Mucosa of stomach (tissue), 1 donor: Measurements from ENCODE around the gene PSKH1.
"Not testable (repeated sequence)": the region's sequence is repeated elsewhere in the genome, so short reads cannot be mapped to it uniquely, and the experiment has no call there.

Experiments used
- H3K27me3 ChIP-seq: one replicate; pipeline ENCODE4 v1.7.0; 2013; ENCODE audit warnings: mild to moderate bottlenecking, low read length; ENCODE audit not compliant: control insufficient read depth, insufficient read depth
- H3K36me3 ChIP-seq: one replicate; pipeline ENCODE4 v1.7.0; 2013; ENCODE audit warnings: low read length; ENCODE audit not compliant: control insufficient read depth, insufficient read depth
- H3K4me1 ChIP-seq: one replicate; pipeline ENCODE4 v1.7.0; 2013; ENCODE audit warnings: mild to moderate bottlenecking, low read length; ENCODE audit not compliant: control insufficient read depth, insufficient read depth
- H3K4me3 ChIP-seq: one replicate; pipeline ENCODE4 v1.7.0; 2013; ENCODE audit warnings: low read length
- H3K9ac ChIP-seq: one replicate; pipeline ENCODE4 v1.7.0; 2013; ENCODE audit warnings: mild to moderate bottlenecking, low read length, moderate library complexity
- H3K9me3 ChIP-seq: one replicate; pipeline ENCODE4 v1.7.0; 2013; ENCODE audit warnings: mild to moderate bottlenecking, low read length, moderate library complexity; ENCODE audit not compliant: control insufficient read depth
- donor health status: Pancreatic carcinoma.

PSKH1 gene

DNA sequence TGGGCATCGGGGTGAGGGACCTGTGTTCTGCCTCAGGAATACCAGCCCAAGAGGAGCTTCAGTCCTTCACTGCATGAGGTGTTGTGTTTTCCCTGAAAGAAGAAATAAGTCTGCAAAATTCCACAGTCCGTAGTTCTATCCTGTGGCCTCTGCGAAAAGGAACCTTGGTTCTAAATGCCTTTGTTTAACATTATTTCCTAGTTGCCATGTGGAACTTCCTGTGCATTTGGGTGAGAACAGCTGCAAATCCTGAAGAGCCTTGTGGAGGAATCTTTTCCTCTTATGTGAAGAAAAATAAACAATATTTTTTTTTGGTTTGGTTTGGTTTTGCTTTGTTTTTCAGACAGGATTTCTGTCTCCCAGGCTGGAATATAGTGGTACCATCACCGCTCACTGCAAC is 9.8 kb downstream of the PSKH1 start:
- Histone ChIP-seq H3K4me3 (no peak overlapping the region), H3K27me3 (no peaks in the 10 kb centered on the region), H3K4me1 (peaks cover 3% of the 10 kb centered on the region), H3K9ac (no peak overlapping the region), H3K36me3 (no peaks in the 10 kb centered on the region), H3K9me3 (no peaks in the 10 kb centered on the region)

DNA sequence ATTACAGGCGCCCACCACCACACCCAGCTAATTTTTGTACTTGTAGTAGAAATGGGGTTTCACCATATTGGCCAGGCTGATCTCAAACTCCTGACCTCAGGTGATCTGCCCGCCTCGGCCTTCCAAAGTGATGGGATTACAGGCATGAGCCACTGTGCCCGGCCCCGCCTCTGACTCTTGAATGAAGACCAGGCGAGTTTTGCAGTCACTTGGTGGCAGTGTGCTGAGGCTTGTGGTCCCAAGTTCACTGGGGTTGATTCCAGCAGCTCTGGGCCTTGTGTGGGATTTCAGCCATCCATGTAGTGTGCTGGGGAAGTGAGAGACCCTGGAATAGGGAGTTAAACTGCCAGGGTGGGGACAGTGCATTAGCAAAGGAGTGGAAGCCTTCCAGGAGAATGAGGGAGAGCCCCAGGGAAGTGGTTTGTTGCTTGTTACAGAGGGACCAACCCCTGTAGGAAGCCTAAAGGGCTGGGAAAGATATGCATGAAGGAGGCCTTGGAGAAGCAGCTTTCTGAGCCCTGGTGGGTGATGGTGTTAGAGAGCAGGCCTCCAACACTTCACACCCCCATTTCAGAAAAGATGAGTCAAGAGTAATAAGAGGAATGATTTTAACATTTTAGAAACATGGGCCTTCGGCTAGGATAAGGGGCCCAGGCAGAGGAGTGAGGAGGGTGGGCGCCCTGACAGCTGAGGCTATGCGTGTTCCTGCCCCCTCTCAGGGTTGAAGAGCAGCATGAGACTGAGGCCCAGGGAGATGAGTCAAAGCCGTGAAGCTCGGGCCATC is 14.5 kb downstream of the PSKH1 start:
- Histone ChIP-seq H3K36me3 (peaks cover 6% of the 10 kb centered on the region), H3K9ac (no peak overlapping the region)

DNA sequence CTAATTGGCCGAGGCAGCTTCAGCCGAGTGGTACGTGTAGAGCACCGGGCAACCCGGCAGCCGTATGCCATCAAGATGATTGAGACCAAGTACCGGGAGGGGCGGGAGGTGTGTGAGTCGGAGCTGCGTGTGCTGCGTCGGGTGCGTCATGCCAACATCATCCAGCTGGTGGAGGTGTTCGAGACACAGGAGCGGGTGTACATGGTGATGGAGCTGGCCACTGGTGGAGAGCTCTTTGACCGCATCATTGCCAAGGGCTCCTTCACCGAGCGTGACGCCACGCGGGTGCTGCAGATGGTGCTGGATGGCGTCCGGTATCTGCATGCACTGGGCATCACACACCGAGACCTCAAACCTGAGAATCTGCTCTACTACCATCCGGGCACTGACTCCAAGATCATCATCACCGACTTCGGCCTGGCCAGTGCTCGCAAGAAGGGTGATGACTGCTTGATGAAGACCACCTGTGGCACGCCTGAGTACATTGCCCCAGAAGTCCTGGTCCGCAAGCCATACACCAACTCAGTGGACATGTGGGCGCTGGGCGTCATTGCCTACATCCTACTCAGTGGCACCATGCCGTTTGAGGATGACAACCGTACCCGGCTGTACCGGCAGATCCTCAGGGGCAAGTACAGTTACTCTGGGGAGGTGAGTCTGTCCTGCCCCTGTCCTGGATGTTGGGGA is 16.1 kb downstream of the PSKH1 start:
- Histone ChIP-seq H3K4me1 (no peaks in the 10 kb centered on the region), H3K9me3 (no peaks in the 10 kb centered on the region), H3K4me3 (no peak overlapping the region), H3K36me3 (peaks cover 6% of the 10 kb centered on the region), H3K27me3 (no peaks in the 10 kb centered on the region), H3K9ac (no peak overlapping the region)

More for the DNA sequence above, 14.5 kb downstream of the PSKH1 start:
- no peaks in the 10 kb centered on the region for H3K9me3 ChIP-seq
- H3K4me1 ChIP-seq: no peaks in the 10 kb centered on the region
- H3K27me3 ChIP-seq: no peaks in the 10 kb centered on the region
- no peak overlapping the region for H3K4me3 ChIP-seq

DNA sequence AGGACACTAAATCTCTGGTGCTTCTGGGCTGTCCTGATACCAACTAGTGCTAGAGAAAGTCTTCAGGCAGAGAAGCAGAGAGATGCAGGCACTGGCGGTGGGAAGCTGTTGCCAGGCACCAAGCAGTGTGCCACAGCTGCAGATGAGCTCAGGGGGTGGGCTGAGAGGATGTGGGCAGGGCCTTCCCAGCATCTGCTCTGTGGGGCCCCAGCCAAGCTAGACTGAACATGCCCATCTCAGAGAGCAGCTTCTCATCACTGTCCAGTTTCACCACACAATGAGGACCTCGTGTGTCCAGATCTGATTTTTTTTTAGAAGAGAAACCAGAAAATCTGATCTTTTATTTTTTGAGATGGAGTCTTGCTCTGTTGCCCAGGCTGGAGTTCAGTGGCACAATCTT is 17.1 kb downstream of the PSKH1 start:
- no peaks in the 10 kb centered on the region for H3K4me1 ChIP-seq
- H3K9ac ChIP-seq: no peak overlapping the region
- no peaks in the 10 kb centered on the region for H3K27me3 ChIP-seq
- peaks cover 6% of the 10 kb centered on the region for H3K36me3 ChIP-seq
- H3K9me3 ChIP-seq: no peaks in the 10 kb centered on the region
- H3K4me3 ChIP-seq: no peak overlapping the region

DNA sequence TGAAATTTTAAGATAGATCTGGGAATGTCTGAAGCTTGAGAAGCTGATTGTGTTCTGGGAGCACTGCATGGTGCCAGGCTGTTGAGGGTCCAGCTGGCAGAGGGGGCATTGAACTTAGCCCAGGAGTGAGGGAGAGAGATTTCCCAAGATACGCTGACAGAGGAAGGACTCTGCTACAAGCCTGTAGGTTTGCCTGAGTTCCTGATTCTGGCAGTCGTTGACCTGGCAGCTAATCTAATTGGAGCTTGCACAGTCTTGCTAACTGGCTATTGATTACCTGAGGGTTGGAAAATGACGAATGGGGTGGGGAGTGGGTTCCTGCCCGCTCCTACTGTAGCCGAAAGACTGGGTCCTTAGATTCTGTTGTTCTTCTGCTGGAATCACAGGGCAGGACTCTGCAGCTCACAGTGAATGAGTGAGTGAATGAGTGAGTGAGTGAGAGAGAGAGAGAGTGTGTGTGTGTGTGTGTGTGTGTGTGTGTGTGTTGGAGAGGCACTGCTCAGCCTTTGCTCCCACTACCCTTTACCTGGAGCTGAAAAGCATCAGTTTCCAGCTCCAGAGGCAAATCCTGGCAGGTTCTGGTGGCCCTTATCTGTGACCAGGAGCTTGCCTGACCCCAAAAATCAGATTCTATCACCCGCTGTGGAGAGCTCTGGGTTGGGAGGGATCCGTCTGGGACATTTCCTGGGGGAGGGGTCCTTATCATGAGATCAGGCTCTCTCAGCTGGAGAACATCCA is 21.9 kb downstream of the PSKH1 start:
- no peak overlapping the region for H3K9ac ChIP-seq

DNA sequence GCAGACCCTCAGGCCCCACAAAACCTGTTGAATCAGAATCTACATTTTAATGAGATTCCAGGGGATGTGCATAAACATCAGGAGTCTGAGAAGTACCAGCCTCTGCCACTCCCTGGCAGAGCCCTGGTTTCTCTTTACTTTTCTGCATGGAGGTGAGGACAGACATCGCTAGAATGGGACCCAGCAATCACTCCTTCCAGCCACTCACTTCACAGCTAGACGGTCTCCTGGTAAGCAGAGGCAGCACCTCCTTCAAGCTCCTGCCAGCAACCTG is 22.4 kb downstream of the PSKH1 start:
- not testable (repeated sequence) for H3K9me3 ChIP-seq, H3K9ac ChIP-seq, H3K27me3 ChIP-seq, H3K4me3 ChIP-seq
- peaks cover 16% of the 10 kb centered on the region for H3K36me3 ChIP-seq
- H3K4me1 ChIP-seq: peaks cover 20% of the 10 kb centered on the region

More for the DNA sequence above, 21.9 kb downstream of the PSKH1 start:
- Histone ChIP-seq H3K36me3 (peaks cover 16% of the 10 kb centered on the region), H3K4me1 (peaks cover 20% of the 10 kb centered on the region), H3K27me3 (no peaks in the 10 kb centered on the region), H3K4me3 (no peak overlapping the region), H3K9me3 (no peaks in the 10 kb centered on the region)

DNA sequence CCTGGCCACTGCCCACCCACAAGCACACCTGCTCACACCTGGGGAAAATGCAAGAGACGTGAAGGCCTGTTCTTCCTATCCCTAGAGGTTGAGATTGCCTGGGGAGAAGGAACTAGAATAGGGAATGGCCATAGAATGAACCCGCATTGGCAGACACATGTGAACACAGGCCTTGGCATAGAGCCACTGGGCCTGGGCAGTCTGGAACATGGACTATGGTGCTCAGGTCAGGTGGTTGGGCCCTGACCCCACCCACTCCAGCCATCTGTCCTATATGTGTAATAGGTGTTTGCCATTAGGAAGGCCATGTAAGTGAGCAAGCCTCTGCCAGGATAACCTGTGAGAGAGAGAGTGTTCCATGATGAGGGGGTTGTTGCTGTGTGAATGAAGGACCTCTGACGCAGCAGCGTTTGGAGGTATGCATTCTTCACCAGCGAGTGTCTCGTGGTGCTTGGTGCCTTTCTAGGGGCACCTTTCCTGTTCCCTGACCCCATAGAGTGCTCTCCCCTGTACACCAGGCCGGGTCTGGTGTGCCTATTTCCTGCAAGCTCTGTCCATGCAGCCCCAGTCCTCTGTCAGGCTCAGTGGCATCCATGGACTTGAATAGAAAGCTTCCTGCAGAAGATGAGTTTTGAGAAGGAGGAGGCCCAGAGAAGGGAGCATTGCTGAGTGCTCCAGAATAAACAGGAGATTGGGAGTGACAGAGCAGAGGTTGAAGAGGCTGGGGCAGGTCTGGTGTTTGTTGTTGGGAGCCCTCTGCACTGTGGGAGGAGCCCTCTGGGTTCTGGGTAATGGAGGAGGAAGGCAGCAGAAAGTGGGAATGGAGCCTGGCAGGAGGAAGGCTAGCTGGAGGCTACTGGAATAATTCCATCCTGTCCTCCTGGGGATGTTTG is 23.0 kb downstream of the PSKH1 start:
- Histone ChIP-seq H3K36me3 (peaks cover 10% of the 10 kb centered on the region), H3K27me3 (no peaks in the 10 kb centered on the region)

GRCh38 chr16:67917140-67917851 is 24.2 kb downstream of the PSKH1 start:
- peaks cover 20% of the 10 kb centered on the region for H3K4me1 ChIP-seq
- H3K27me3 ChIP-seq: no peaks in the 10 kb centered on the region
- no peak overlapping the region for H3K4me3 ChIP-seq
- peaks cover 10% of the 10 kb centered on the region for H3K36me3 ChIP-seq
- no peak overlapping the region for H3K9ac ChIP-seq
- H3K9me3 ChIP-seq: no peaks in the 10 kb centered on the region

More for the DNA sequence above, 23.0 kb downstream of the PSKH1 start:
- Histone ChIP-seq H3K9ac (no peak overlapping the region), H3K4me1 (peaks cover 20% of the 10 kb centered on the region), H3K9me3 (no peaks in the 10 kb centered on the region), H3K4me3 (no peak overlapping the region)

GRCh38 chr16:67917852-67918236 is 24.8 kb downstream of the PSKH1 start:
- Histone ChIP-seq H3K4me3 (no peak overlapping the region), H3K27me3 (no peaks in the 10 kb centered on the region), H3K36me3 (peaks cover 10% of the 10 kb centered on the region), H3K4me1 (peaks cover 20% of the 10 kb centered on the region), H3K9ac (no peak overlapping the region), H3K9me3 (no peaks in the 10 kb centered on the region)

DNA sequence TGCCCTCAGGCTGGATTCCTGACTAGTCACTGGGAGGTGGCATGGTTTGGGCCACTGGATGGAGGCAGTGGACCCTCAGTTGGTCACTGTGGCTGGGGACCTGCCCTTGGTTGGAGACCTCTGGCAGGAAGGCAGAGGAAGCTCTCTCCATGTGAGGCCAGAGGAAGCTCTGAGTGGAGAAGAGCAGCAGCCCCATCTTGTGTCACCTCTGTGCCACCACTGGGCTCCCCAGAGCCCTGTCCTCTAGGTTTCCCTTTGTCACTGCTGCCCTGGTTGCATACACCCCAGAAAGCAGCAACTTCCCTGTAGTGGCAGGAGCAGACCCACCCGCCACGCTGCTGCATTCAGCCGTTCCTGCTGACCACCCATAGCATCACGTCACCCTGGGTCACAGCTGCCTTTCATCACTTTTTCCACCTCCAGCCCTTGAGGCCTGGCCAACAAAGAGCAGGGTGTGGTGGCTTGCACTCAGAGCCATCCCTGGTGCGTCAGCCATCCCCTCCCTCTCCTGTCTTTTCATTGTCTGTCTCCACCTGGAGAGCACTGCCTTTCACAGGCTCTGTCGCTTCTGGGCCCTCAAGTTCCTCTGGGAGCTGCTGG is 26.7 kb downstream of the PSKH1 start:
- Histone ChIP-seq H3K36me3 (peaks cover 10% of the 10 kb centered on the region), H3K9ac (no peak overlapping the region), H3K9me3 (no peaks in the 10 kb centered on the region), H3K27me3 (no peaks in the 10 kb centered on the region), H3K4me1 (peaks cover 20% of the 10 kb centered on the region), H3K4me3 (no peak overlapping the region)

DNA sequence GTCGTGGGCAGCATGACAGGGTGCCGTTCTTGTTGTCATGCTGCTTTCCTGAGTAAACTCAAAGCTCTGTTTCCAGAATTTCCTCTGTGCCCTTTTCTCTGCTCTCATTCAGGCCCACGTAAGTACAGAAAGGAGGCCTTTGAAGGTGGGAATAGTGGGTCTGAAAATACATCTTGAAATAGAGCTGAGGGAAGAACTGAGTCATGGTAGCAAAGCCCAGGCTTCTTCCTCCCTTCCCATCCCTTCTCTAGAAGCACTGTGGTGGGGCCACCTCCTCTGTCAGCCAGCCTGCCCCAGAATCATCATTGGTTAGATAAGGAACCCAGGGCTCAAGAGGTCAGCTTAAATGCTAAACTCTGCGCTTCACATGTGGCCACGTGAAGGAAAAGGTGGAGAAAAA is 29.2 kb downstream of the PSKH1 start:
- no peak overlapping the region for H3K4me3 ChIP-seq
- H3K9me3 ChIP-seq: no peaks in the 10 kb centered on the region
- H3K4me1 ChIP-seq: peaks cover 5% of the 10 kb centered on the region
- H3K36me3 ChIP-seq: peaks cover 3% of the 10 kb centered on the region
- H3K9ac ChIP-seq: no peak overlapping the region
- no peaks in the 10 kb centered on the region for H3K27me3 ChIP-seq
